ENCODE measurements around the gene CTDSPL. TPM values are rescaled to one million over a fixed set of nuclear protein-coding genes. Genes with fewer than 3 reads are reported as not detected.

The CTDSPL gene
- total and polyA plus RNA-seq, 2 of the 13 experiments (the other 11 are each of a cell fraction or from before 2014, with no cell fraction given): 26.1 to 142 TPM

GRCh38 chr3:37935756-37936666 is 74.3 kb downstream of the CTDSPL start (continued):
- TF ChIP-seq TMF1 (CRISPR knock-in tag; IDR thresholded peaks at IDR 0.05; ENCODE audit: low read depth): no peak
- TF ChIP-seq SP1 (IDR thresholded peaks at IDR 0.05): no peak
- no peak for TF ChIP-seq SP1 (CRISPR knock-in tag; IDR thresholded peaks at IDR 0.05)
- no peak for TF ChIP-seq CBX1 (IDR thresholded peaks at IDR 0.05; ENCODE audit: low read depth)
- peak; percentile 74; the same call in 1 of the 2 replicates for TF ChIP-seq ZNF609 (CRISPR knock-in tag; IDR thresholded peaks at IDR 0.05; ENCODE audit: borderline replicate concordance)
- TF ChIP-seq POLR2G (IDR thresholded peaks at IDR 0.05; ENCODE audit: low read depth, low read length): peak; percentile 51
- TF ChIP-seq TFDP2 (CRISPR knock-in tag; IDR thresholded peaks at IDR 0.05): no peak
- no peak for TF ChIP-seq SRSF4 (IDR thresholded peaks at IDR 0.05; ENCODE audit: low read depth, low read length, poor library complexity, severe bottlenecking)
- TF ChIP-seq IRX3 (CRISPR knock-in tag; IDR thresholded peaks at IDR 0.05; ENCODE audit: borderline replicate concordance, low read depth): no peak
- no peak for TF ChIP-seq NFATC3 (CRISPR knock-in tag; IDR thresholded peaks at IDR 0.05)
- no peak for TF ChIP-seq NFKB2 (CRISPR knock-in tag; IDR thresholded peaks at IDR 0.05; ENCODE audit: borderline replicate concordance)
- TF ChIP-seq ZBTB8A (CRISPR knock-in tag; IDR thresholded peaks at IDR 0.05; ENCODE audit: borderline replicate concordance, low read depth): no peak
- TF ChIP-seq STAG1 (CRISPR knock-in tag; IDR thresholded peaks at IDR 0.05): 0 out of 2 replicates have a peak, but pooled peaks have one; percentile 12
- peak; percentile 28; the same call in 1 of the 2 replicates for TF ChIP-seq FOXK1 (CRISPR knock-in tag; IDR thresholded peaks at IDR 0.05; ENCODE audit: borderline replicate concordance, low read depth)
- TF ChIP-seq, protein P1, sequence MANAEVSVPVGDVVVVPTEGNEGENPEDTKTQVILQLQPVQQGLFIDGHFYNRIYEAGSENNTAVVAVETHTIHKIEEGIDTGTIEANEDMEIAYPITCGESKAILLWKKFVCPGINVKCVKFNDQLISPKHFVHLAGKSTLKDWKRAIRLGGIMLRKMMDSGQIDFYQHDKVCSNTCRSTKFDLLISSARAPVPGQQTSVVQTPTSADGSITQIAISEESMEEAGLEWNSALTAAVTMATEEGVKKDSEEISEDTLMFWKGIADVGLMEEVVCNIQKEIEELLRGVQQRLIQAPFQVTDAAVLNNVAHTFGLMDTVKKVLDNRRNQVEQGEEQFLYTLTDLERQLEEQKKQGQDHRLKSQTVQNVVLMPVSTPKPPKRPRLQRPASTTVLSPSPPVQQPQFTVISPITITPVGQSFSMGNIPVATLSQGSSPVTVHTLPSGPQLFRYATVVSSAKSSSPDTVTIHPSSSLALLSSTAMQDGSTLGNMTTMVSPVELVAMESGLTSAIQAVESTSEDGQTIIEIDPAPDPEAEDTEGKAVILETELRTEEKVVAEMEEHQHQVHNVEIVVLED (CRISPR knock-in tag; IDR thresholded peaks at IDR 0.05; ENCODE audit: borderline replicate concordance): no peak

All from HepG2 (cell line).